T1000 (cell line): ENCODE data around the gene CXCR6.

Experiments used
- DNase-seq: peaks from one replicate; lab custom pipeline; 2025; ENCODE audit warnings: mixed read lengths; lab: John Stamatoyannopoulos, UW

The CXCR6 gene

DNA sequence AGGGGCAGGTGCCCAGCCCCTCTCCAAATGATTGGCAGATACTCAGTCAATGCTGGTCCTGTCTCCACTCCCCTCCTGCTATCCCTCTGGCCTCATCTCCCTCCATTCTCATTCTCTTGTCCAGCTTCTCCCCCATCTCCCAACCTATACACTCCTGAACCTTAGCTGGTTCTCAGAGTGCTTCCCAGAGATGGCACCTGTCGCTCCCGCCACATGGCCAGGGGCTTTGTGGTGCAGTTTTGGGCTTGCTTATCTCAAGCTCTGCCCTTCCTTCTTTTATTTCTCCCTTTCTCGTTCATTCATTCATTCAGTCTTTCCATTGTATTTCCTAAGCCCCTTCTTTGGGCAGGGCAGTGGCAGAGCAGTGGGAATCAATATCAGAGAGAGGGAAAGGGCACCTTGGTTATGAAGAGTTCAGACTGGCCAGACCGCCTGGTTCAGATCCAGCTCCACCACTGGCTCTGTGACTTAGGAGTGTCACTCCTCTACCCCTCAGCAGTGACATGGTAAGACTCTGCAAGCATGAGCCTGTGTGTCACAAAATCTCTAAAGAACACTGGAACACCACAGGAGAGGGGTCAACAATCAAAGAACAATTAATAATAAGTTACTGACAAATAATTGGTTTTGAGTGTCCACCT is 20.2 kb upstream of the CXCR6 start:
- DNase-seq, result no peak

DNA sequence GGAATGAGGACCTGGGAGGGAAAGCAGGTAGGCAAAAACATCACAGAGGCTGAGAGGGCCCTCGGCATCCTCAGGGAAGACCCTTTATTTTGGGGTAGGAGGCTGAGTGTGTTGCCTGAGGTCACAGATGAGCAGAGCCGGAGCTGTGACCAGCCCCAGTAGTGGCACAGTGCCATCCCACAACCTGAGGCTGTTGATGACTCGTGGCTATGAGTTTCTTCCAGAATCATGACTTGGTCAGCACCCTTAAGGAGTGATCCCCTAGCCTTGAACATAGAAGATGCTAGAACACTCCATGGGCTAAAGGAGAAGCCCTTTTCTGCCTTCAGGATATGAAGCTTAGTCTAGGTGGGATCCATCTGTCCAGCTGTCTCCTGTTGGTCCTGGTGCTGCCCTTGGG is 19.5 kb upstream of the CXCR6 start:
- DNase-seq, result peak; percentile 15

DNA sequence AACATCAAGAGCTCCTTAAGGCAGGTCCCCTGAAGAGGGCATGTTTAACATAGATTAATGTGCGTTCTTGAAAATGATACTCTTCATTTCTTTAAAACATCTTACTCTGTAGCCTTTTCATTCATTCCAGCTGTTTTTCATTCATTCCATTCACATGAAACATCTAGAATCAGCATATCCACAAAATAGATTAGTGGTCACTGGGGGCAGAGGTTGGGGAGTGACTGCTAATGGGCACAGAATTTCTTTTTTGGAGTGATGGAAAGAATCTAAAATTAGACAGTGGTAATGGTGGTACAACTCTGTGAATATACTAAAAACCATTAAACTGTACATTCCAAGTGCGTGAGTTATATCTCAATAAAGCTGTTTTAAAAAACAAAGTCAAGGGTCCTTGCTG is 15.4 kb upstream of the CXCR6 start:
- DNase-seq, result no peak

DNA sequence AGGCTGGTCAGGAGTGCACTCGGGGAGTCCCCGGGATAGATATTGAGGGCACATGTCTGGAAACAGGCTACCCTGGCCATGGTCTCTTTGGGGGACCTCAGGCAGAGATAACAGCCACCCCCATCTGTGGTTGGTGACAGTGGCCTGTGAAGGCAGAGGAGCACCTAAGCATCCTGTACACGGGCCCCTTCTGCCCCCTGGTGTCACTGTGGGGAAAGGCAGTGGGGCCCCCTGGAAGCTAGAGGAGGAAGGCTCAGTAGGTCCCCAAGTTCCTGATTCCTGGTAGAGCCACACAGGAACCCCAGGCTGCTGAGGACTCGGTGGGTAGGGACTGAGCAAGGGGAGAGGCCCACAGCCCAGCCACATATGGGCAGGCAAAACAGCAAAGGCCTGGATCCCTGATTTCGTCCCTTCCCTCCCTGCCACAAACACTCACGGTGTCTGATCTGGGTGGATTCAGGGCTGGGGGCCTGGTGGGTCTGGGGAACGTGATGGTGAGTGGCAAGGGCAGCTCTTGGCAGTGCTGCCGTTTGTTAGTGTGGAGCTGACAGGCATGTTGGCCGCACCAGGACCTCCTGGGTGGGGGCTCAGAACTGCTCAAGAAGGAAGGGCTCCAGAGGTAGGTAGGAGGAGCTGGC is 14.1 kb upstream of the CXCR6 start:
- no peak for DNase-seq

DNA sequence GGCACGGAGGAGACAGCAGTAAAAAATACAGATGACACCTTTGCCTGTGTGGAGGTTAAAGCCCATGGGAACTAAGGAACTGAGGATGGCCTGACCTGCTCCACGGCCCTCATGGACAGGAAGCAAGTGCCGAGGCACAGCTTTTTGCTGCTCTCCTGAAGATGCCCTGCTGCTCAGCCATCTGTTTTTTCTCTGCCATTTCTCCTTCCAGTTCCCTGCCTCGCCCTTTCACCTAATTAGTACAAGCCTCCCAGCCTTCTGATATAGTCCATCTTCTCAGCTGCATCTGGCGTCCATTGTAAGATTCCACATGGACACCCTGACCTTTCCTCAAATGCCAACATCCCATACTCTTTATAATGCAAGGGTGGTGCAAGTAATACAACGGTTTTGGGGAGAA is 11.8 kb upstream of the CXCR6 start:
- DNase-seq, result no peak

DNA sequence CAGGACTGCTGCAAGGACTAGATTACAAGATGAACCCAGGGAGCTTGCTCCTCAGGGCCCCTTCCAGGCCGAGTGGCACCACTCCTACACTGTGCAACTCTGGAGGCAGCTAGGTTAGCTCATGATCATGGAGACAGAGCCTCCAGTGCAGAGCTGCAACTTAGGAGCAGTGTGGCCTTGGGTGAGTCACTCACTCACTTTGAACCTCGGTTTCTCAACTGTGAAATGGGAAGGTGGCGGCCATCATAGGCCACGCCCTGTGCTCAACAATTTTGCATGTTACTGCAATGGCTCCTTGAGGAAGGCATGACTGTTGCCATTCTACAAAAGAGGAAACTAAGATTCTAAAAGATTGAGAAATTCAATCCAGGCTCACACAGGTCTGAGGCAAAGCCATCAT is 11.2 kb upstream of the CXCR6 start:
- DNase-seq, result no peak

DNA sequence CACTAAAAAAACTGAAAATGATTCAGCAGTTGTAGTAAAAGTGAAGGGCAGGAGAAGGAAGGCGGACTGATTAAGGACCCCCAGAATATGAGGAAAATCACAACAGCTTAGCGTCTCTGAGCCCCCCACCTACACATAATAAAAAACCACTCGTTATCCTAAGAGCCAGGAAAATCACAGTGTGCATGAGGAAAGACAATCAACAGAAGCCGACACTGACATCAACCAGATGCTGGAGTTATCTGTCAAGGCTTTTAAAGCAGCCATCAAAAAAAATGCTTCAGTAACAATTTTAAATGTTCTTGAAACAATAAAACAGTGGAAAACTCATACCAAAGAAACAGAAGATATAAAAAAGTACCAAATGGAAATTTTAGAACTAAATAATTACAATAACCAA is 9.7 kb upstream of the CXCR6 start:
- DNase-seq, result no peak

DNA sequence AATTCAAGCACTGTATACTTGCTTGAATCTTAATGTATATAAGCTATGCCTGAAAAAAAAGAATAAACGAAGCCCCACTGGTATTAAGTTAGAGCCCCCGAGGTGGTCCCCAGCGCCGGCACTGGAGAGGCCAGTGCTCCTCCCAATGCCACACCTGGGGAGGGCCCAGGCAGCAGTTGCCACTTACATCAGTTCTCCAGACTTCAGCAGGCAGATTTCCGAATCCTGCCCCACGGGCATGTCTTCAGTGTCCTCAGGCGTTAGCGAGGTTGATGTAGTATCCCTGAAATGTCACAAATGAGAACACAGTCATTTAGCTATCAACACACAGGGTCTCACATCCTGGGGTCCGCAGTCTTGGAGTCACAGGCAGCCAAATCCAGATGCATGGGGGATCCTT is 7.0 kb upstream of the CXCR6 start:
- no peak for DNase-seq

DNA sequence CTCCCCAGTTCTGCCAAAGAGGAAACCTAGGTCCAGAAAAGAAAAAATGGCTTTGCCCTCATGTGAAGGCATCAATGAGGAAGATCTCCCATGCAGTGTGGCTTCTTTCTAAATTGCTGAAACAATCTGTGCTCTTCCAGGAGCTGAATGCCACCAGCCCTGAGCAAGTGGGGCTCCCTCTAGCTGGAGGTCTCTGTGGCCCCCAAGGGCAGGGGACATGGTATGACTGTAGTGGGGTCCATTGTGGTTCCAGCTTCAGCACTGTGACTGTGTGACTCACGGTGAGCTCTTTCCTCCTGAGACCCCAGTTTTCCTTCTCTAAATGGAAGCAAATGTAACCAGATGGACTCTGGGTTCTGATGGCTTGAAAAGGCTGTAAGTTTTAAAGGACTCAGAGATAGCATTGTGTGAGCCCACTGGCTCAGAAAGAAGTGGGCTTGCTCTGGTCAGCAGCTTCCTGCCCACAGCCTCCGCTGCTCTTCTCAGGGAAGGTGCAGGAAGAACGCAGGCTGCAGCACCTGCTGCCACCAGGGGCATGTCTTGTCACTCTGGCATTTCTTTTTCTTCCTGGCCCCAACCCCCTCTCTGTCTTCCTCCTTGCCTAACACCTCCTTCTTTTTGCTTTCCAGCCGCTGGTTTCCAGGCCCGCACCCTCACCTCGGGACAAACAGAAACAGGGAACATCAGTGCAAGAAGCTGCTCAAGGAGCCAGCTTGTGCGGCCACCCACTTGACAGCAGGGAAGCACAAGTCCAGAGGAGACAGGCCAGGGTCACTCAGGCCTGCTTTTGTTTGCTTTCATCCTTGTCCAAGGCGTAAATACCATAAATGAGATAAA is 5.8 kb upstream of the CXCR6 start:
- no peak for DNase-seq

DNA sequence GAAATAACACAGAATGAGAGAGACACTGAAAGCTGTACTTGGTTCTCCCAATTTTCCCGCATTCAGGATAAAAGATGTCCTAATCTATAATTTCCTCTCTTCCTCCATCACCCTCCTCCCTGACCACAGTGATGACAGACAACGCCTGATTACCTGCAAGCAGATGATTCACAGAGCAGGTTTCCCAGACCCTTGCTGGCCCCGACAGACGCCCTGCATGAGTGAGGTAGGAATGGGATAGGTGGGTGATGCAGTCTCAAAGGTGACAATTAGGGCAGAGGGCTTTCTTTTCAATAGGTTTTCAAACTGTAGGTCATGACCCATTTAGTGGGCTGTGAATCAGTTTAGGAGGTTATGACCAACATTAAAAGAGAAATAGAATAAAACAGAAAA is 5.2 kb upstream of the CXCR6 start:
- DNase-seq, result no peak

DNA sequence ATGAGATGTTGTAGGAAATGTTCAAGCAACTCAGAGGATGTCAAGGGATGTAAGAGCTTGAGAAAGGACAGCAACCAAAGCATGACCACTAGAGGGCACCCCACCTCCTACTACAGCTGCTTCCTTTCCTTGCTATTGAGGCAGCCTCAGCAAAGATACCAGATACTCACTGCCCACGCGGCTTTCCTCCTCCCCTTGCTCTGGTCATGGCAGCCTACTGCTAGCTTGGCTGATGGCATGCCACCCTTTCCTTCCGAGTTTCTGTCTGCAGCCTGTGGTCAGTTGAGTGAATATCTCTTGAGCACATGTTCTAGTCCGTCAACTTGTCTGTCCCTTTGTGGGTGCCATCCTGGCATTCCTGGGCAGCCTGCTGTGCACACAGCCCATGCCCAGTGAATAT is 4.4 kb upstream of the CXCR6 start:
- peak; percentile 53 for DNase-seq

DNA sequence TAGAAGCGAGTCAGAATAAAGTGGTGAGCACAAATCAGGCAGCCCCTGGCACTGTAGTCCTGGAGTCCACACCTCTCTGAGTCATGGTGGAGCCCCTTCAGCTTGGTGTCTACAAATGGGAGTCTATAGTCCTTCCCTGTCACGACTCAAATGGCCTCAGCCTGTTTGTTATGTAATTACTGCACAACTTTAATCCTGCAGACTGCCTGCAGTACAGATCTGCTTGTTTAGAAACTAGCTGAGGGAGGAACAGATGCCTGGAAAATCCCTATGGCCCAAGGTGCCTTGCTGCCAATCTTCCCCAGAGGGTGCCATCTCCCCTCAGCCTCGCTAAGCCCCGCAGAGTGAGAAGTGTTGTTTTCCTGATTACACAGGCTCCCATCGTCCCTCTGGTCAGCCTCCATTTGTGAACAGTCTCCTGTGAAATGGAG is 3.9 kb upstream of the CXCR6 start:
- no peak for DNase-seq

DNA sequence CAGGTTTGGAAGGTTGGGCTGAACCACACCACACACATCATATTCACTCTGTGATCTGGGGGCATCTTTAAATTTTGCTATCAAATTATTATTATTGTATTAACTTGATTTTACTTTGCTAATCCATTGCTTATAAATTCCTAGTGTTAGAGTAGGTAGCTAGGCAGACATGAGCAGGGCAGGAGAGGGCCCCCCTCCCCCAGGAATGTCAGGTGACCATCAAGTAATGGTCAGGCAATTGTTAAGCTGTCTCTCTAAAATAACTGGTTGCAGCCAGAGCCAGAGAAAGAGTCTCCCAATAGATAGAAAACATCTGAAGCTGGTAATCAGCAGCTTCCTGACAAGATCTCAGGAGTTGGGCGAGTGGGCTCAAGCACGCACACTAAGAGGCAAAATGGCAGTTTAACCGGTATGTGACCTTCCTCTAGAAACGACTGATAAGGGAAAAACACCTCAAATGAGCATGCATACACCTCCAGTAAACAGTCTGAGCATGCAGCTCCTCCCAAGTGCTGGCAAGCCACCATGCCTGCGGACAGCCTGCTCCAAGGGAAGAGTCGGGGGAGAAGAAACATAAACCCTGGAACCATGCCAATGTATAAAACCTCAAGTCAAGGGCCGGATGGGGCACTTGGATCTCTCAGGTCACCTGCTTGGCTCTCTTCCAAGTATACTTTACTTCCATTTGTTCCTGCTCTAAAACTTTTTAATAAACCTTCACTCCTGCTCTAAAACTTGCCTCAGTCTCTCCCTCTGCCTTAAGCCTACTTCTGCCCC is 3.1 kb upstream of the CXCR6 start:
- no peak for DNase-seq

DNA sequence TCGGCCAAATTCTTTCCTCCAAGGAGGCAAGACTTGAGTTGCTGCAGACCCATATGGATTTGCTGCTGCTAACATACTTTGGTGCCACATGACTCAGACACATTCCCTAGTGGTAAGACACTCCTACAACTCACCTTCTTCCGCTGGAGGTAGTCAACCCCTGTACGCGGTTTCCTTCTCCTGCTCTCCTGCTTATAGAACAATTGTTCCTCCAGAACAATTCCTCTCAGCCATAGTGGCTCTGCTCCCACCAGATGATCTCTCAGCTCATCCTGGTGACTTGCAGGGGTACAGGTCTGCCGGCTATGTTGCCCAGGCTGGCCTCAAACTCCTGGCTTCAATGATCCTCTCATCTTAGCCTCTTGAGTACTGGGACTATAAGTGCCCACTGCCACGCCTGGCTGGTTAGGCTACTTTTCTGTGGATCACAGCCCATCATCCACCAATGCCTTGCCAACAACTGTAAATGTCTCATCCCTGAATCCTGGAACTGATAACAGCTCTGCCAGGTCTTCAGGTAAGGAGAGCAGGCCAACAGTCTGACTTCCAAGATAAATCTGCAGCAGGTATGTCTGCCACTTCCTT is 2.4 kb upstream of the CXCR6 start:
- no peak for DNase-seq

DNA sequence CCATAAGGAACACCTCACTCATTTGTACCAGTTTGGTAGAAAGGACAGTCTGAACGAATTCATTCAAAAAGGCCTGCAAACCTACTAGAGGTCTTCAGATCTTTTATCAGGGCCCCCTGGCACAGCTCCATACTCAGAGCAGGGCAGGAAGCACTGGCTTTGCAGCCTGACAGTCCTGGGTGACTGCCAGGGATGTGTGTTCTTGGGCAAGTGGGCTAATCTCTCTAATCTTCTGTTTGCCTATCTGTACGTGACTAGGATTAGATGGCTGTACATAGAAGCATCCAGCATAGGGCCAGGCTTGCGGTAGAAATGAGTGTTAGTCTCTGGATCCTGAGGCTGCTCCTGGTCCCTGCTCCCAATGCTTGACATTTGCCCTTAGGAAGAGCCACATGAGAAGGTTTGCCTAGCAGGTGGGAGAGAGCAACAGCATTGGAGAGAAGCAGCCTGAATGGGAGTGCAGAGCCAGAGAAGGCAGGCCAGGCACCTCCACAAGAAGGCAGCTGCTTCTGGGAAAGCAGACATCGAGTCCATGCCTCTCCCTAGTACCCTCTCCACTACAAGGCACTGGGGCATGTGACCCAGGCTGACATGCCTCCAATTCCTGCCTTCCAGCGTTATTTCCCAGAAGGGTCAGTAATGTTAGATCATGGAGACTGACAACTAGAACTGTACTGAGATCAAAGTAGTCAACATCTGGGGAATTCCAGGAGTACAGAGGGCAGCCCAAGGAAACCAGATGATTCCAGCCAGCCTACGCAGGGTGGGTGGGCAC is 1.0 kb upstream of the CXCR6 start:
- DNase-seq, result no peak

DNA sequence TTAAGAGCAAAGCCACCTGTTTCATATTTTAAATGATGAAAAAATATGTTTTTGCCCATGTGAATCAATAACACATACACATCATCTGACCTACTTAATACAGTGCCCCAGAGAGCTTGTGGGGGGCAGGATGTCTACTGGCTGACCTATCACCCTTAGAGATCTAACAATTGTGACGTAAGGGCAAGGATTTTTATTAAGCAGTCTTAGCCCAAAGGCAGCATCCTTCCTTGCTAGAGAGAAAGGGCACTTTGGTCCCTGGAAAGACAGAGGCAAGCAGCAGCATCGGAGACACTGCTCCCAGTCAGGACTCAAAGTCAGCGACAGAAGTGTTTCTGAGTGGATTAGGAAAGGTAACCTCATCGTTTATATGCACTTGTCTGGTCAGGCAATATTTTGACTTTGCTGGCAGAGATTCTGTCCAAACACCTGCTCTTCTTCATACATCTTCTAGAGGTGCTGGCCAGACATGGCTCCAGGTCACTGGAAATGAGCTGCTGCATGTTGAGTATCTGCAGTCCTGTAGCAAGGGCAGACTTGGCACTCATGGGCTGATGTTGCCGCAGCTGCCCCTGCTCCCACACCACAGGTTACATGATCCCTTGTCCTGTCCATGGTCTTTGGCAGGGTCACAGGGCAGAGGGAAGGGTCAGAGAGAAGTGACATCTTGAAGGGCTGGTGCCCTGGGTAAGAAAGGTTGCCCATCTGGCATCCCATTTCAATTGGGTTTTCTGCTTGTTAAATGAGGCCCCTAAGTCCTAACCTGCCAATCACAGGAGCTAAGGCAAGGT is 1.8 kb downstream of the CXCR6 start:
- DNase-seq, result no peak

DNA sequence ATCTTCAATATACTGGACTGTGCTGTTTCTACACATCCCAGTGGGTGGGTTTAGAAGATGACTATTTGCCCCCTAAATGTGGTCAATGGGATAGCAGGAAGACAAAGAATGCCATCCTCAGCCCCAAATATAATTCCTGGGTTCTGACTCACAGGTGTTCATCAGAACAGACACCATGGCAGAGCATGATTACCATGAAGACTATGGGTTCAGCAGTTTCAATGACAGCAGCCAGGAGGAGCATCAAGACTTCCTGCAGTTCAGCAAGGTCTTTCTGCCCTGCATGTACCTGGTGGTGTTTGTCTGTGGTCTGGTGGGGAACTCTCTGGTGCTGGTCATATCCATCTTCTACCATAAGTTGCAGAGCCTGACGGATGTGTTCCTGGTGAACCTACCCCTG is 3.0 kb downstream of the CXCR6 start:
- DNase-seq, result no peak

DNA sequence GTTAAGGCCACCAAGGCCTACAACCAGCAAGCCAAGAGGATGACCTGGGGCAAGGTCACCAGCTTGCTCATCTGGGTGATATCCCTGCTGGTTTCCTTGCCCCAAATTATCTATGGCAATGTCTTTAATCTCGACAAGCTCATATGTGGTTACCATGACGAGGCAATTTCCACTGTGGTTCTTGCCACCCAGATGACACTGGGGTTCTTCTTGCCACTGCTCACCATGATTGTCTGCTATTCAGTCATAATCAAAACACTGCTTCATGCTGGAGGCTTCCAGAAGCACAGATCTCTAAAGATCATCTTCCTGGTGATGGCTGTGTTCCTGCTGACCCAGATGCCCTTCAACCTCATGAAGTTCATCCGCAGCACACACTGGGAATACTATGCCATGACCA is 3.6 kb downstream of the CXCR6 start:
- no peak for DNase-seq

DNA sequence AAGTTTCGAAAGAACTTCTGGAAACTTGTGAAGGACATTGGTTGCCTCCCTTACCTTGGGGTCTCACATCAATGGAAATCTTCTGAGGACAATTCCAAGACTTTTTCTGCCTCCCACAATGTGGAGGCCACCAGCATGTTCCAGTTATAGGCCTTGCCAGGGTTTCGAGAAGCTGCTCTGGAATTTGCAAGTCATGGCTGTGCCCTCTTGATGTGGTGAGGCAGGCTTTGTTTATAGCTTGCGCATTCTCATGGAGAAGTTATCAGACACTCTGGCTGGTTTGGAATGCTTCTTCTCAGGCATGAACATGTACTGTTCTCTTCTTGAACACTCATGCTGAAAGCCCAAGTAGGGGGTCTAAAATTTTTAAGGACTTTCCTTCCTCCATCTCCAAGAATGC is 4.1 kb downstream of the CXCR6 start:
- DNase-seq, result no peak

DNA sequence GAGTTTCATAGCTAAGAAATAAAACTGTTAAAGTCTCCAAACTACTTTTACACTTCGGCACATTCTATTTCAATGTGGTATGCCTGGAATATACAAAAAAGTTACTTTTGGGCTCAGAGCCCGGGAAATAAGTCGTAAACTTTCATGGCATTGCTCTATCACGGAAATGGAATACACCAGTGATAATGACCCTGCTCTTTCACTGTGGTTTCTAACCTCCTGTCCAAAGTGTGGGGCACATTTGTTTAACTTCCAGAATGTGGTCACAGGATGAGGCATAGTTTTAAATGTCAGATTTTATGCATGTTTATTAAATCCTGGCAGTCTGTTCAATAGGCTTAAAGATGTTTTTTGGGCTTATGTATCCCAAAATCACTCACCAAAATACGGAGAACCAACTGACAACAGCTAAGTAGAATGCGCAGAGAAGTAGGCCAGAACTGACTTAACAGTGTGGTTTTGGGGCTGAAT is 5.1 kb downstream of the CXCR6 start:
- DNase-seq, result peak; percentile 23
